SK-N-SH treated with all-trans-retinoic acid at 6 μM for 48 hours (cell line): Measurements from ENCODE around the gene NLGN3.

Experiments
- ARNTL ChIP-seq: fragments of 450-650 bp; formaldehyde crosslinking; IDR thresholded peaks from 2 replicates; pipeline ENCODE4 v1.5.0; 2020; ENCODE audit warnings: low read depth, mild to moderate bottlenecking, moderate library complexity, borderline replicate concordance
- CREB5 ChIP-seq: fragments of 250-450 bp; sonication (Bioruptor Pico); IDR thresholded peaks from 2 replicates; pipeline ENCODE4 v1.5.1; 2020; ENCODE audit warnings: low read depth, mild to moderate bottlenecking, moderate library complexity
- OSR1 ChIP-seq: fragments of 250-450 bp; sonication (Bioruptor Pico); IDR thresholded peaks from 2 replicates; pipeline ENCODE4 v1.8.0; 2022; ENCODE audit warnings: moderate library complexity, mild to moderate bottlenecking, inconsistent platforms
- POU6F1 ChIP-seq: fragments of 250-450 bp; sonication (Bioruptor Pico); IDR thresholded peaks from 2 replicates; pipeline ENCODE4 v1.8.0; 2021; ENCODE audit warnings: low read depth, mild to moderate bottlenecking, moderate library complexity, borderline replicate concordance
- TSHZ2 ChIP-seq: fragments of 250-450 bp; sonication (Bioruptor Pico); IDR thresholded peaks from 2 replicates; pipeline ENCODE4 v1.5.0; 2020; ENCODE audit warnings: mild to moderate bottlenecking, moderate library complexity
- ZFP3 ChIP-seq: fragments of 250-450 bp; sonication (Bioruptor Pico); IDR thresholded peaks from 2 replicates; pipeline ENCODE4 v1.5.0; 2020; ENCODE audit warnings: mild to moderate bottlenecking, moderate library complexity
- ZFP30 ChIP-seq: fragments of 450-650 bp; formaldehyde crosslinking; IDR thresholded peaks from 2 replicates; pipeline ENCODE4 v1.5.0; 2022; ENCODE audit warnings: mild to moderate bottlenecking, moderate library complexity
- ZNF565 ChIP-seq: fragments of 450-650 bp; formaldehyde crosslinking; conservative IDR thresholded peaks from 2 replicates; pipeline ENCODE4 v1.5.0; 2020; ENCODE audit warnings: low read depth, mild to moderate bottlenecking, moderate library complexity
- ZNF70 ChIP-seq: fragments of 450-650 bp; formaldehyde crosslinking; IDR thresholded peaks from 2 replicates; pipeline ENCODE4 v1.5.0; 2020; ENCODE audit warnings: mild to moderate bottlenecking, moderate library complexity

- TF ChIP-seq TSHZ2 (CRISPR knock-in tag), result no peak
- no peak for TF ChIP-seq ZFP3 (CRISPR knock-in tag)
- no peak for TF ChIP-seq ZNF565 (CRISPR knock-in tag)
- TF ChIP-seq POU6F1 (CRISPR knock-in tag), result no peak
- no peak for TF ChIP-seq CREB5 (CRISPR knock-in tag)
- no peak for TF ChIP-seq OSR1 (CRISPR knock-in tag)
- TF ChIP-seq ARNTL (CRISPR knock-in tag), result no peak
- no peak for TF ChIP-seq ZFP30 (CRISPR knock-in tag)
- no peak for TF ChIP-seq ZNF70 (CRISPR knock-in tag)
Observed at GRCh38 chrX:71099736-71100135, 44.9 kb upstream of the NLGN3 start.
